SKM-1 treated with dmso at 0.1 percent for 144 hours (cell line): ENCODE measurements around the gene PKP4.

ENCODE experiments used
- DNase-seq: peaks from one replicate; lab custom pipeline; 2025; ENCODE audit not compliant: unreplicated experiment; lab: John Stamatoyannopoulos, UW

PKP4 gene

DNA sequence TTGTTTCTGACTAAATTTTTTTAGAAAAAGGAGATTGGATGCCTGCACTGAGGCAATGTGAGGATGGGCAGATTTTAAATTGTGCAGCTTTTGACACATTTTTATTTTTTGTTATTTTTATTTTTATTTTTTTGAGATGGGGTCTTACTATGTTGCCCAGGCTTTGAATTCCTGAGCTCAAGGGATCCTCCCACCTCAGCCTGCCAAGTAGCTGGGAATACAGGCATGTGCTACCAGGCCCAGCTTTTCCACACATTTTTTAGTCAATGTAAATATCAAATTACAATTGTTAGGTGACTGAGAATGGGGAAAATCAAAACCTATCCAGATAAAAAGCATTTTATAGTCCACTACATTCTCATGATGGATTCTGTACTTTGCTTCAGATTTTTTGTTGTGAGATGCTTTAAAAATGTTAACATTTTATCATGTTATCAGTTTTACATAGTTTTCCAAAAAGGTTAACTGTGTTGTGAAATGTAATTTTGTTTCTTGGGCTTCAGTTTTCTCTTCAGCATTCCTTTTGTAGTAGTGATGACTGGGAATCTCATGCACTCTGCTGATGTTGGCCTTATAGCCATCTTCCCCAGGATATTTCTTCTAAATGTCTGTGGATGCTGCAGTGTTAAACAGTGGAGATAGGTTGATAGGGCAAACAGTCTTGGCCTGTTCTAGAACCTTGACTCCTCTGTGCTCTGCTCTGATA is 41.4 kb downstream of the PKP4 start:
- DNase-seq: no peak

DNA sequence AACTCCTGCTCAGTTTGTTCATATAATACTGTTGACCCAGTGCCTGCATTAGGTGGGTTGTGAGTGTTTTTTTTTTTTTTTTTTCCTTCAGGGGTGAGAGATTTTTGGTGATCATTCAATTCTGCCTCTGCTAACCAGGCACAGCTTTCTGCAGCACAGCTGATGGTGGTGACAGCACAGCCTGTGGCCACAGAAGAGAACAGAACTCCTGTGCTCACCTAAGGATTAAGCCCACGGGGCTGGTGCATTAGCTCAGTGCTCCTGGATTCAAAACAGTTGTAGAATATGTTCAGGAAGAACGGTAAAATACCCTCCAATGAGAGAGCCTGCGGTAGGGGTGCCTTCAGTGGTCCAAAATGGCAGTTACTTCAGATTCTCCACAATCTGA is 42.0 kb downstream of the PKP4 start:
- no peak for DNase-seq

DNA sequence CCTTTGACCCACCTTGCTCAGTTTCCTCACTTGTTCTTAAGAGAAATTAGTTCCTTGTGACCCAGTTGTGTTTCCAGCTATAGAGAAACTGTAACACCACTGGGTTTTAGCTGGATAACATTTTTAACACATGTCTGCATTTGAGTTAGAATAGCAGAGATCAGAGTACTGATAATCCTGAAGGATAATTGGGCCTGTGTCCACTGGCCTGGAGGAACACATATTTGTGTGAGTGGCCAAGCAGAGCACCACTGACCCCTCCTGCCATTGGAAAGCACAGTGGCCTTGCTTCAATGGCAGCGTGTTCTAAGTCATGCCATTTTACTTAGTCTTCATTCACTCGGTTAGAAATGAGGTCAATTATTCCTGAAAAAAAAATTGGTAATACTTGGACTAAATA is 42.6 kb downstream of the PKP4 start:
- DNase-seq: no peak

DNA sequence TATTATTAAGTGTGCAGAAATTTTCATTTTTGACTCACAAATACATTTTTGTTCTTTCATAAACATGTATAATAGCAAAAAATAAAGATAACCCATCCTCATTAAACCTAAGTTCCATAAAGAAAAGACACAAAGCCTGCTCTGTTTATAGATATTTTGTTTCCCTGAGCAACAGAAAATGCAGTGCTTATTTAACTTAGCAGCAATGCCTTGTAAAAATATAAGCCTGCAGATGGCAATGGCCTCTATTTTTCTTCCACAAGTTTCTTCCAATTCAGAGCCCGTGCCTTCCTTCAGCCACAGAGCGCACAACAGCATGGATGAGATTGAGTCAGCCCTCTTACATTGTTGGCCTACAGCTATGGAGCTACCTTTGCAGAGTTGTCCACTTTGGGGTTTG is 43.6 kb downstream of the PKP4 start:
- DNase-seq: no peak

DNA sequence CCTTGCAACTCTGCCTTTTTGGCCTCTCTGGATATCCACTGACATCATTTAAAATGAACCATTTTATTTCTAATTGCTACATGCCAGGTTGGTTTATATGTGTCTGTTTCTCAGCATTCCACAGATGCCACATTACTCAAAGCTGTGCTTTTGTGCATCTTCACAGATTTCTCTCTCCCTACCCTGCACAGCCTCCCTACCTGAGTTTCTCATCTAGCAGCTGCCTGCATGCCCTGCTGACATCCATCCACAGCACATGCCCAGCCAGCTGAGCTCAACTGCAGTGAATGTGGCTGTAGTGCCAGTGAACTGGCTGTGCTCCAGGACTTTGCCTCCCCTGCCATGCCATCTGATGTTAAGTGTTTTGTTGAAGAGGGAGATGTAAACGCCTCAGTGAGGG is 44.5 kb downstream of the PKP4 start:
- DNase-seq: no peak

DNA sequence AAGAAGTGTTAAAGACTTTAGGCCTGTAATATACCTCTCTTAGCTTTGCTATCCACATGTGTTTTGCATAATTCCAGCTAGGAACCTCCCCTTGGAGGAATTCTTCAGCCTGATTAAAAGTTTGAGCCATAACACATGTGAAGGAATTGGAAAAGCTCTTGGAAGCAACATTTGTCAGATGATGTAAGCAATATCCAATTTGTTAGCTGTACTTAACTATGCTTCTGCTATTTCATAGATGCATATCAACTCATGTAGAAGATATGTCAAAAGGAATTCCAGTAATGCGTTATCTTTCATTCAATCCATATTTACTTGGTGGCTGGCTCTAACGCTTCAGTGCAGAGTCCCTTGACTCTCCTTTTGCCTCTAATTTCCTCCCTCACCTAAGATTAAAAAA is 46.2 kb downstream of the PKP4 start:
- DNase-seq: no peak

DNA sequence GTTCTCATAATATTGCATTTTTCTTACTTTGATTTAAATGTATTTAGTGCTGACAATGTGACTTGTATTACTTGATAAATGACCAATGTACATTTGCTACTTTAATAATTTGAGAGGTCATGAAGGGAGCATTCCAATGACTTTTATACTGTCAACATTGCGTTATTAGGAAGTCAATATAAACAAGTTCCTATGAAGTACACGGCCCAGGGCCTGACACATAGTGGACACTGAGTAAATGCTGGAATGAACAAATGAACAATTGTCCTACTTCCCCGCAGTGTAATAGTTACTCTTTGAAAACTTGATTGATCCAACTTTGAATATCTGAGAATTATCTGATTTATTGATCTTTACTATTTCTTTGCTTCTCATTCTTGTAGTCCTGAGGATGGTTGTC is 47.3 kb downstream of the PKP4 start:
- no peak for DNase-seq

DNA sequence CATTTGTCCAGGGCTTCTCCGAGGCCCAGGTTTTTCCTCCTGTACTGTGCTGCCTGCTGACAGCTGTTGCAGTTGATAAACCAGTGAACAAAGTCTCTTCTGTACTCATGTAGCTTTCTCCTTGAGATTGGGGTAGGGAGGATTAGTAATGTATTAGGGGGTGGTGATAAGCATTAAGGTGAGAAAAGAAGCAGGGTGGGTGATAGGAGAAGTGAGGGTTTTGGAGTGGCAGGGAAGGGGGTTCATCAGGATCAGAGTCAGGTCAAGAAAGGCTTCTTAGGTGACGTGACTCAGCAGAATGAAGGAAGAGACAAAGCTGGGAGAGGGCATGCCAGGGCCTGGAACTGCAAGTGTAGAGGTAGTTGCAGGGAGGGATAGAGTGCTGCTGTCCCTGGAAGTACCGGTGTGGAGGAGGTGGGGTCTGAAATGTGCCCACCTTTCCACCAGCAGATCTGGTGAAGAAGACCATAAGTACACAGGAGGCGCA is 48.7 kb downstream of the PKP4 start:
- no peak for DNase-seq

DNA sequence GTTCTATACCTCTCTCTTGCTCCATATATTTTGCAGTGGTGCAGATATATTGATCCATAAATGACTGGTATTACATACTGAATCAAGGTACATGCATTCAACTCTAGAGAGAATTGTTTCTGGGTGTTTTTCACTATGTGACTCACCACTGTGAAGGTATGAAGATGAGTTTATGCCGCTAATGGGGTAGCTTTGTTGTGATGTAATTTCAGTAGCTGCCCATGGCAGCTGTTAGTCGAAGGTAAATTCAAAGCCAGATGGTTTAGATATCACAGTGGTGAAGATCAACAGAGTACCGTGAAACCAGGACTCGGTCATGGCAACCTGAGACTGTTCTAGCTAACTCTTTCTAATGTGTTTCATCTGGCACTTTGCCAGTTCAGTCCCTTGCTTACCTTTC is 50.4 kb downstream of the PKP4 start:
- no peak for DNase-seq

DNA sequence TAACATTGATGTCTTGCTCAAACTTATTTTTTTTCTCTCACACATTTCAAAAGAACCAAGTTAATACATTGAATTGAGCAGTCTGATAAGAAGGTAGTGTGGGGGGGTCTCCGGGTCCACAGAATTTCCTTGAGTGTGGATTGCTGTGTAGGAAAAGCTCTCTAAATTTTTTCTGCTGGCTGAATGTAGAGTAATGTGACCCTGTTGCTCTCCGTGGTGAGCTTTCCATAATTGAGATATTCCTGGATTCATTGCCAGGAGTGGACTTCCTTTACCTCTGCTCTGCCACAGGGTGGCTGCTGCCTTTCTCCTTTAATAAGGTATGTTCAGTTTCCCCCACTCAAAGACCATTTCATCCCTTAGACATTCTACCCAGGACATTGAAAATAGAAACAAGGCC is 50.9 kb downstream of the PKP4 start:
- no peak for DNase-seq

DNA sequence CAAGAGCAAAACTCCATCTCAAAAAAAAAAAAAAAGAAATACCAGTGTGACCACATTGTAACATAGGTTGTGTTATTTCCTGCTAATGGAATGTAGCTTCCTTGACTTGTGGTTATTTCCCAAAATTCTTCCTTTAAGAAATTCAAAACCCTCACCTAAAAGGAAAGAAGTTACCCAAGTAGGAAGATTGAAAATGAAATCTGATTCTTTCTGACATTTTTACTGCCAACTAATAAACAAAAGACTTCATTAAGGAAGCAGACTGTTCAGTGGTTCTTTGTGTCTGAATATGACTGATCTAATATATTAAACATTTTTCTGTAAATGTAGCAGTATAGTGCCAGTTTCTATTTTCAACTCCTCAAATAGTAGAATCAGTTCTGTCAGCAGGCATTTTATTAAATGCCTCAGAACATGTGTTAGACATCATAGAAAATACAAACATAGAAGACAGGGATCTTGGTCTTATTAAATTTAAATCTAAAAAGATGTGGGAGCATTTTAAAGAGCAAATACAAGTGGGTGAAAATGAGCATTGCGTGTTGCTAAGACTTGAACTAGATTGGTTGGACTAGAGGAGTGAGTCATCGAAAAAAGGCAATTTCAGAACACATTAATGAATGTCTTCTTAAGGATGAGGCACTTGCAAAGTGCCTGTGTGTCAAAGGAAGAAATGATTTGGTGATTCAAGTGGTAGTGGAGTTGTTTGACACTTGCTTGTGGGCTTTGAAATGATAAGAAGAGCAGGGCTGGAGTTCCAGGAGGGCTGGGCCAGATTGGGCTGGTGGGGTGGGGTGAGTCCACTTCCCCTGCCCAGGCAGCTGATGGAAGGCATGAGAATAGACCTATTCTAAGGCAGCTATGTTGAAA is 53.4 kb downstream of the PKP4 start:
- DNase-seq: no peak

DNA sequence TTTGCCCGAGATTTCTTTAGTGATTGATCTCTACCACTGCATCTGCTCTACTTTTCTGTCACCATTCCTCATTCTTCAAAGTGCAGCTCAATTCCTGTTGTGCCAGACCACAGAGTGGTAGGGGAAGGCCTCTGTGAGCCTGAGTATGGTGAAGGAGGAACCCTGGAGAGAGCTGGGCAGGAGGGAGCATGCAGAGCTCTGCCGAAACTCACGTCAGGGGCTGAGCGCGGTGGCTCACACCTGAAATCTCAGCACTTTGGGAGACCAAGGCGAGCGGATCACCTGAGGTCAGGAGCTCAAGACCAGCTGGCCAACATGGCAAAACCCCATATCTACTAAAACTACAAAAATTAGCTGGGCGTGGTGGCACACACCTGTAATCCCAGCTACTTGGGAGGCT is 54.1 kb downstream of the PKP4 start:
- DNase-seq: no peak

DNA sequence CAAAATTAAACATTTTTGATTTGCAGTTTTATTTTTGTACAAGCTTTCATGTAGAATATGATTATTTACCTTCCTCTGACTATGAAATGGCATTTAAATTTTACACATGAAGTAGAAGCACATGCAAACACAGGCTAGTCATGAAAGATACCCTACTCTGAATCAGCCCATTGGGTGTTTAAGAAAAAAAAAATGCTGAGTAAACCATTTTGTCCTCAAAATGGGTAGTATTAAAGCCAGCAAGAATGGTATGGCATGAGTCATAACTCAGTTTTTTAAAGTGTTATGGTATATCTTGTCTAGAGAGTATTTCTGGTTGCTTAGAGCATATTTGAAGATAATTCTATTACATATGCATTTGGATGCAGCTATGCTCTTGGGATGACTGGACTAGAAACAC is 55.0 kb downstream of the PKP4 start:
- no peak for DNase-seq

DNA sequence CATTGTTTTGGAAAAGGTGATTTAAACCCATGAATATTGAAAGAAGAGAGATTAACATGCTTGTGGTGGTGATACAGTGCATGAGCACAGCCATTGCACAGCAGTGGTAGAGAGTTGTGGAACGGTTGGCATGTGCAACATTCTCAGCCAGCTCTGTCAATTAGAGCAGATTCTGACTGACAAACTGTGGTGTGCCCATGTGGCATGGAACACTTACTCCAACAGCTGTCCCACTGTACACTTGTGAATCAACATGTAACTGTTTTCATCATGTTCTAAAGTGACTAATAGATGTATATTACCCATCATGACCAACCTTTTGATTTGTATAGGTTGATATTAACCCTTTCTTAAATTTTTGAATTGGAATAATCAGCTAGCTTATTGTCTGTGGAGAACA is 55.6 kb downstream of the PKP4 start:
- no peak for DNase-seq

DNA sequence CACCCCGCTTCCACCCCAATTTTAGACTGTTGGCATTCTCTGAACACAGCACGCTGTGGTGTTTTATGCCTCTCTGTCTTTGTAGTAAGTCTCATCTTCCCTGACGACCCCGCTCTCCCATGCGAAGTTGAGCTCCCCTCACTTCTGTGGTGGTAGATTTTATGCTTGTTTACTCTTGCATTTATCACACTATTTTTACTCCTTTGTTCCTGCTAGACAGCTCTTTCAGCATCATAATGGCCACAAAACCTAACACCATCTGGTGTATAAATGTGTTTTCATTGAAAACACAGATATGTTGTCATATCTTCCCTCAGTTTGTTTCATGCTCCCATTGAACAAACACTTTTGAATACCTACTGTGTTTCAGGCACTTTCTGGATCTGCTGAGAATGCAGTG is 57.1 kb downstream of the PKP4 start:
- DNase-seq: no peak

DNA sequence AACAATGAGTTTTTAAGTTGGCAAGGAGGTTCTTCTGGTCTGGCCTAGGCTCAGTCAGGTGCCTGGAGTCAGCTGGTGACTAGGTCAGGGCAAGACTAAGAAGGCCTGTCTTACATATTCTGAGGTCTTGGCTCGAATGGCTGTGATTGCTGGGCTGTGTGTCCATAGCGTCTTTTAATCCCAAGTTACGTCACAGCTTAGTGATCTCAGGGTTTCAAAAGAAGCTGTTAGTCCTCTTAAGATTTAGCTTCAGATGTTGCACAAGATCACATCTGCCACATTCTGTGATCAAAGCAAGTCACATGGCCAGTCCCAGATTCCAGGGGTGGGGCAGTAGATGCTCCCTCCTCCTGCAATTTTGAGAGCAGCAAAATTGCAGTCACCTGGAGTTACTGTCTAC is 61.3 kb downstream of the PKP4 start:
- DNase-seq: peak; percentile 18

DNA sequence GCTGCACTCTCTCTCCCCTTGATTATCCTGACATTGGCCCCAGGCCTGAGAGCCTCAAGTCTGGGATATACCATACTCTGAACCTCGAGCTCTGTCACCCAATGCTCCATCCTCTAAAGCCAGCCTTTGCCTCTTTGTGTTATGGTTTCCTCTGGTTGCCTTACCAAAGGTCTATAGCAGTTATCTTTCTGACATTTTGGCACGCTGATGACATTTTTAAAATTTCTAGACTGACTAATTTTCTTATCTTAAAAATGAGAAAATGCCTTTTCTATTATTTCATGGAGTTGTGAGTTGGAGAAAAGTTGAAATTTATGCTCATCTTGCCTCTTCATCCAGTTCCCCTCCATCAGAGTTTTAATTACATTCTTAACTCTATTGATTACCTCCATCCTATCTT is 62.7 kb downstream of the PKP4 start:
- DNase-seq: no peak

DNA sequence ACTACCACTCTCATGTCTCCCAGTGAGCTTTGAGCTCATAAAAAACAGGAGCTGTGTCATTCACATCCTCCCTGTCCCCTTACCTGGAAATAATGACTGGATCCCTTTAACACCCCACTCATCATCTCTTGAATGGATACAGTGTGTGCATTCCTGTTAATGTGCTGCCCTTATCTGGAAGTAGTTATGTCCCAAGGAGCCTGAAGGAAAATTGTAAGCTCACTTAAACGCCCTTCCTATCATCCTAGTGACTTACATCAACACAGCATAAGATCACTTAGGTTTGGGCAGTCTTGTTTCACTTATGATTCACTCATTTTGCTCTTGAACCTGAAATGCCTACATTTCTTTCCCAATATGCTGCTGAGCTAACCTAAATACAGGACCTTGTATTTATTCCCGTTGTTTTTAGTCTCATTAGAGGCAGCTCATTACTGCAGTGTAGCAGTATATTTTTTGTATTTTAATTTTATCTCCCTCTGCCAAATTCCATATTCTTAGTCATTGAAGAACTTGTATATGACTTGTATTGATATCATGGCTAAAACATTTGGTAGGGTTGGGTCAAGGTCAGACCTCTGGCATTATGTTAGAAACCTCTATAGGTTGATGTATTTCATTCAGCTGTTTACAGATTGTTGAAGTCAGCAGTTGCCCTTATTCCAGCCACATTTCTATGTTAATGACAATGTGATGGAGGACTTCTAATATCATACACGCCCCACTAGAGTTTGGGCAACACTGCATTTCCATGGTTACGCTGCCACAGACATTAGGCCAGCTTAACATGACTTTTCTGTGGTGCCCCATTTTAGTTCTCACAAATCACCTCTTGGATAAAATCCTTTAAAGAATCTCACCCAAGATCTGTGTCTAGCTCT is 72.9 kb downstream of the PKP4 start:
- DNase-seq: no peak

DNA sequence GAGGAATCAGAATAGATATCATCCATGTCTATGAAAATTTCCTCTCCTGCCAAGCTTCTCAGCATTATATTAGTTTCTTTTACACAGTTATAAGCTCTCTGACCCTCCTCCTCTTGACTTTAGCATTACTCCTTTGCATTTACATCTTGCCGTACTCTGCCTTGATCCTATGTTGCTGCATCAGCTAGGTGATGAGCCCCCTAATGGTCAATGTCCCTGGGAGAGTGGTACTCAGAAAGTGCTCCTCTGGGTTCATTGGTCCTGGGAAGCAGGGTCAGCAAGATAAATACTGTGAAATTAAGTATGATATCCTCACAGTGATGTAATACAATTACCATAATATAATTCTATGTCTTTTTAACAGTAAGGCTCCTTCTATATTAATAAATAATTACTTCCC is 74.1 kb downstream of the PKP4 start:
- no peak for DNase-seq

DNA sequence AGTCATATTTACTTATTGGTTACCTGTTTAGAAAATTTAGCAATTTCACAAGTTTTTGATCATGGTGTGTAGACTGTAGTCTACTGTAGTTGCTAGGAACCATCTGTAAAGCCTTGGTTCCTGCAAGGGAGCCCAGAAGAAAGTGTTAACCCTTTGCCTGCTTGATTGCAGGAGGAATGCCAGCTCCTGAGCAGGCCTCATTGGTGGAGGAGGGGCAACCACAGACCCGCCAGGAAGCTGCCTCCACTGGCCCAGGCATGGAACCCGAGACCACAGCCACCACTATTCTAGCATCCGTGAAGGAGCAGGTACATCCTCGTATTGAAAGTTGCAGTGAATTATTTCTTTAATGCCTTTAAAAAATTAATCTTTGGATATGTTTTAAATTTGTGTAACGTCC is 76.3 kb downstream of the PKP4 start:
- DNase-seq: no peak

DNA sequence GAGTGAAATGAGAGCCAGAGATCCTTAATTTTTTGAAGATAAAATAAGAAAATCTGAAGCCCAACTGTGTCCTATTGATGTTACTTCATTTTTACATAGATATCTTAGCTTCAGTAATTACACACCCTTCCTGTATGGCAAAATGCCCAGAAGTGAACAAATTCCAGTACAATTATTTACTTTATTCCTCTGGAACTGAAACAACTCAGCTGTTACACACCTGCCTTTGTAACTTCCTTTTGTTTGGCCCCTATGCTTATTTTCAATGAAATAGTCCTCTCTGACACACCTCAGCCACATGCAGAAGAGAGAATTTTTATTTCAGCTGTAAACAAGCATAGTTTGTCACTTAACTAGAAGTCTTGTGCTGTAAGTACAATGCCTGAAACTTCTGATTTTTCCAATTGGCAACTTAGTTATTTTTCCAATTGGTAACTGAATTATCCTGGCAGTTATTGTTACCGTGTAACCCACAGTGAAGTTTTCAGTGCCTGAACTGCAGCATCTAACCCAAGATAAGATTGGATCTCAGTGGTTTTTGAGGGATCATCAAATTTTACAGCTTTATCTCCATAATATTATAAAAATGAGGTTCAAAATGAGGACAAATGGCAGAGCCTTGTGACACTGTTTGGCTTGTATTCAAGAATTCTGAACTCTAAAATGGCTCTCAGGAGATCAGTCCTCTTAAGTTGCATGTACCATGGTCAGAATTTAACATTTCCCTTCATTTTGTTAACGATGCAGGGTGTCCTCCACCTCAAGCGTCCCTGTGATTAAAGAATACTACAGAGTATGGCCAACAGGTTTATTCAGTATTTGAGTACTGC is 82.6 kb downstream of the PKP4 start:
- DNase-seq: no peak
